WTC11 (cell line): ENCODE results near the gene MYPOP. TPM values are rescaled to one million over a fixed set of nuclear protein-coding genes. Genes with fewer than 3 reads are reported as not detected.
A peak's percentile ranks its signal among the peaks of the same experiment; 100 is the strongest.

Experiments used
- ATAC-seq: fragments of 200-7000 bp; cut with Tn5 transposase; 2 replicates; pipeline ENCODE4 v1.10.0; 2021; ENCODE audit warnings: mild to moderate bottlenecking, moderate library complexity
- CTCF ChIA-PET: fragments of 300-600 bp; sonication (Branson Sonifier 250); formaldehyde crosslinking; loops from one replicate; lab custom pipeline; 2021; ENCODE audit warnings: antibody characterized with exemption; lab: Charles Lee
- POLR2A ChIA-PET: fragments of 350-600 bp; sonication (Branson Sonifier 250); formaldehyde crosslinking; loops from one replicate; lab custom pipeline; 2021; ENCODE audit warnings: antibody characterized with exemption; lab: Charles Lee
- DNase-seq: peaks from one replicate; pipeline ENCODE4 v3.0.0; 2021; ENCODE audit warnings: low spot score
- H3K27ac Mint-ChIP-seq: 2 replicates; pipeline ENCODE4 v1.8.0; 2021; ENCODE audit warnings: mixed read lengths
- H3K27me3 Mint-ChIP-seq: 2 replicates; pipeline ENCODE4 v1.8.0; 2021; ENCODE audit warnings: low read depth, mild to moderate bottlenecking, moderate library complexity, mixed read lengths
- H3K36me3 Mint-ChIP-seq: 2 replicates; pipeline ENCODE4 v1.8.0; 2021; ENCODE audit warnings: mixed read lengths
- H3K4me1 Mint-ChIP-seq: 2 replicates; pipeline ENCODE4 v1.8.0; 2022; ENCODE audit warnings: mixed read lengths
- H3K4me3 Mint-ChIP-seq: 2 replicates; pipeline ENCODE4 v1.8.0; 2021; ENCODE audit warnings: mild to moderate bottlenecking, moderate library complexity, mixed read lengths
- H3K9me3 Mint-ChIP-seq: 2 replicates; pipeline ENCODE4 v1.8.0; 2021; ENCODE audit warnings: mixed read lengths
- CBFB ChIP-seq: sonication (generic); formaldehyde crosslinking; IDR thresholded peaks from 2 replicates; pipeline ENCODE4 v1.8.1; 2022; ENCODE audit warnings: mild to moderate bottlenecking, low read depth, missing genetic modification reagents
- CDX4 ChIP-seq: fragments of 250-450 bp; sonication (Bioruptor Pico); IDR thresholded peaks from 2 replicates; pipeline ENCODE4 v1.9.0; 2021; ENCODE audit warnings: moderate library complexity, mild to moderate bottlenecking, inconsistent platforms, borderline replicate concordance
- ELF4 ChIP-seq: sonication (generic); formaldehyde crosslinking; IDR thresholded peaks from 2 replicates; pipeline ENCODE4 v1.8.1; 2022; ENCODE audit warnings: low read depth, mild to moderate bottlenecking, moderate library complexity, missing genetic modification reagents
- EMX1 ChIP-seq: fragments of 250-450 bp; sonication (Bioruptor Pico); IDR thresholded peaks from 2 replicates; pipeline ENCODE4 v1.8.0; 2021; ENCODE audit warnings: mild to moderate bottlenecking
- FOXP1 ChIP-seq: sonication (generic); formaldehyde crosslinking; IDR thresholded peaks from 2 replicates; pipeline ENCODE4 v1.8.0; 2022; ENCODE audit warnings: missing genetic modification reagents, mild to moderate bottlenecking, moderate library complexity, borderline replicate concordance
- KAT7 ChIP-seq: sonication (generic); formaldehyde crosslinking; IDR thresholded peaks from 2 replicates; pipeline ENCODE4 v1.8.1; 2023; ENCODE audit warnings: missing genetic modification reagents, mild to moderate bottlenecking, borderline replicate concordance
- NFATC4 ChIP-seq: fragments of 250-450 bp; sonication (Bioruptor Pico); IDR thresholded peaks from 2 replicates; pipeline ENCODE4 v1.9.0; 2021; ENCODE audit warnings: mild to moderate bottlenecking
- NR3C1 ChIP-seq: sonication (generic); formaldehyde crosslinking; conservative IDR thresholded peaks from 2 replicates; pipeline ENCODE4 v1.8.1; 2023; ENCODE audit warnings: low read depth, mild to moderate bottlenecking, missing genetic modification reagents
- SP1 ChIP-seq: sonication (generic); formaldehyde crosslinking; conservative IDR thresholded peaks from 2 replicates; pipeline ENCODE4 v1.8.1; 2022; ENCODE audit warnings: missing genetic modification reagents
- STAT6 ChIP-seq: sonication (generic); formaldehyde crosslinking; conservative IDR thresholded peaks from 2 replicates; pipeline ENCODE4 v1.8.1; 2023; ENCODE audit warnings: mild to moderate bottlenecking, low read depth, missing genetic modification reagents, moderate library complexity
- TEAD1 ChIP-seq: sonication (generic); formaldehyde crosslinking; IDR thresholded peaks from 2 replicates; pipeline ENCODE4 v1.8.0; 2022; ENCODE audit warnings: mild to moderate bottlenecking, missing genetic modification reagents
- USF2 ChIP-seq: sonication (generic); formaldehyde crosslinking; IDR thresholded peaks from 2 replicates; pipeline ENCODE4 v1.8.1; 2023; ENCODE audit warnings: mild to moderate bottlenecking, missing genetic modification reagents, moderate library complexity
- ZNF232 ChIP-seq: sonication (generic); formaldehyde crosslinking; IDR thresholded peaks from 2 replicates; pipeline ENCODE4 v1.8.0; 2022; ENCODE audit warnings: mild to moderate bottlenecking, missing genetic modification reagents
- ZNF263 ChIP-seq: sonication (generic); formaldehyde crosslinking; IDR thresholded peaks from 2 replicates; pipeline ENCODE4 v1.8.1; 2022; ENCODE audit warnings: low read depth, mild to moderate bottlenecking, moderate library complexity, missing genetic modification reagents
- ZNF396 ChIP-seq: fragments of 250-450 bp; sonication (Bioruptor Pico); IDR thresholded peaks from 2 replicates; pipeline ENCODE4 v1.8.0; 2021; ENCODE audit warnings: mild to moderate bottlenecking, moderate library complexity, borderline replicate concordance
- ZNF423 ChIP-seq: fragments of 250-450 bp; sonication (Bioruptor Pico); IDR thresholded peaks from 2 replicates; pipeline ENCODE4 v2.1.2; 2022; ENCODE audit warnings: mild to moderate bottlenecking, moderate library complexity
- total RNA-seq: library from RNA; stranded (reverse); gene quantifications from 3 replicates; pipeline ENCODE4 v1.2.3, GENCODE V29; 2021
- TF ChIP-seq, protein P1 (sequence below): sonication (generic); formaldehyde crosslinking; IDR thresholded peaks from 2 replicates; pipeline ENCODE4 v1.8.0; 2023; ENCODE audit warnings: missing genetic modification reagents, mild to moderate bottlenecking, borderline replicate concordance
- TF ChIP-seq, protein P2 (sequence below): sonication (generic); formaldehyde crosslinking; IDR thresholded peaks from 2 replicates; pipeline ENCODE4 v1.8.0; 2022; ENCODE audit warnings: mild to moderate bottlenecking, missing genetic modification reagents
- TF ChIP-seq, protein P3 (sequence below): sonication (generic); formaldehyde crosslinking; IDR thresholded peaks from 2 replicates; pipeline ENCODE4 v1.8.1; 2023; ENCODE audit warnings: mild to moderate bottlenecking, missing genetic modification reagents

The MYPOP gene
- total RNA-seq, 1 experiment from 2014 or later: 13.6 TPM

GRCh38 chr19:45947926-45948325 lies 45.5 kb upstream of the MYPOP start (continued):
- TF ChIP-seq, protein P1, sequence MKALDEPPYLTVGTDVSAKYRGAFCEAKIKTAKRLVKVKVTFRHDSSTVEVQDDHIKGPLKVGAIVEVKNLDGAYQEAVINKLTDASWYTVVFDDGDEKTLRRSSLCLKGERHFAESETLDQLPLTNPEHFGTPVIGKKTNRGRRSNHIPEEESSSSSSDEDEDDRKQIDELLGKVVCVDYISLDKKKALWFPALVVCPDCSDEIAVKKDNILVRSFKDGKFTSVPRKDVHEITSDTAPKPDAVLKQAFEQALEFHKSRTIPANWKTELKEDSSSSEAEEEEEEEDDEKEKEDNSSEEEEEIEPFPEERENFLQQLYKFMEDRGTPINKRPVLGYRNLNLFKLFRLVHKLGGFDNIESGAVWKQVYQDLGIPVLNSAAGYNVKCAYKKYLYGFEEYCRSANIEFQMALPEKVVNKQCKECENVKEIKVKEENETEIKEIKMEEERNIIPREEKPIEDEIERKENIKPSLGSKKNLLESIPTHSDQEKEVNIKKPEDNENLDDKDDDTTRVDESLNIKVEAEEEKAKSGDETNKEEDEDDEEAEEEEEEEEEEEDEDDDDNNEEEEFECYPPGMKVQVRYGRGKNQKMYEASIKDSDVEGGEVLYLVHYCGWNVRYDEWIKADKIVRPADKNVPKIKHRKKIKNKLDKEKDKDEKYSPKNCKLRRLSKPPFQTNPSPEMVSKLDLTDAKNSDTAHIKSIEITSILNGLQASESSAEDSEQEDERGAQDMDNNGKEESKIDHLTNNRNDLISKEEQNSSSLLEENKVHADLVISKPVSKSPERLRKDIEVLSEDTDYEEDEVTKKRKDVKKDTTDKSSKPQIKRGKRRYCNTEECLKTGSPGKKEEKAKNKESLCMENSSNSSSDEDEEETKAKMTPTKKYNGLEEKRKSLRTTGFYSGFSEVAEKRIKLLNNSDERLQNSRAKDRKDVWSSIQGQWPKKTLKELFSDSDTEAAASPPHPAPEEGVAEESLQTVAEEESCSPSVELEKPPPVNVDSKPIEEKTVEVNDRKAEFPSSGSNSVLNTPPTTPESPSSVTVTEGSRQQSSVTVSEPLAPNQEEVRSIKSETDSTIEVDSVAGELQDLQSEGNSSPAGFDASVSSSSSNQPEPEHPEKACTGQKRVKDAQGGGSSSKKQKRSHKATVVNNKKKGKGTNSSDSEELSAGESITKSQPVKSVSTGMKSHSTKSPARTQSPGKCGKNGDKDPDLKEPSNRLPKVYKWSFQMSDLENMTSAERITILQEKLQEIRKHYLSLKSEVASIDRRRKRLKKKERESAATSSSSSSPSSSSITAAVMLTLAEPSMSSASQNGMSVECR (CRISPR knock-in tag): no peak
- TF ChIP-seq KAT7: no peak

GRCh38 chr19:45940515-45940805 lies 38.0 kb upstream of the MYPOP start:
- ChIA-PET CTCF (interaction anchor here (1.2 to 2.1 kb wide), 7 partner anchors 10 to 81 kb away, joined by 3 to 11 read pairs (median 4); partner anchors contain the start of gene NOVA2), POLR2A (interaction anchor here (1.6 kb wide), 2 partner anchors 13 to 20 kb away, joined by 4 read pairs; no protein-coding TSS in a partner anchor)
- H3K4me3 Mint-ChIP-seq: peak overlapping the region; percentile 20; the same call in 1 of the 2 replicates
- H3K27me3 Mint-ChIP-seq: peaks cover 28% of the 10 kb centered on the region
- H3K4me1 Mint-ChIP-seq: peaks cover 8% of the 10 kb centered on the region; the same call in 1 of the 2 replicates
- ATAC-seq (peak; percentile 38), DNase-seq (no peak)
- H3K36me3 Mint-ChIP-seq: no peaks in the 10 kb centered on the region; the same call in 1 of the 2 replicates
- H3K9me3 Mint-ChIP-seq: no peaks in the 10 kb centered on the region
- no peak overlapping the region for H3K27ac Mint-ChIP-seq
- TF ChIP-seq ELF4 (CRISPR knock-in tag): no peak
- no peak for TF ChIP-seq TEAD1 (CRISPR knock-in tag)
- TF ChIP-seq CDX4 (CRISPR knock-in tag): no peak
- no peak for TF ChIP-seq EMX1 (CRISPR knock-in tag)
- no peak for TF ChIP-seq ZNF263
- no peak for TF ChIP-seq NR3C1 (CRISPR knock-in tag)
- no peak for TF ChIP-seq ZNF423
- TF ChIP-seq FOXP1 (CRISPR knock-in tag): no peak
- TF ChIP-seq CBFB: no peak
- TF ChIP-seq, protein P2, sequence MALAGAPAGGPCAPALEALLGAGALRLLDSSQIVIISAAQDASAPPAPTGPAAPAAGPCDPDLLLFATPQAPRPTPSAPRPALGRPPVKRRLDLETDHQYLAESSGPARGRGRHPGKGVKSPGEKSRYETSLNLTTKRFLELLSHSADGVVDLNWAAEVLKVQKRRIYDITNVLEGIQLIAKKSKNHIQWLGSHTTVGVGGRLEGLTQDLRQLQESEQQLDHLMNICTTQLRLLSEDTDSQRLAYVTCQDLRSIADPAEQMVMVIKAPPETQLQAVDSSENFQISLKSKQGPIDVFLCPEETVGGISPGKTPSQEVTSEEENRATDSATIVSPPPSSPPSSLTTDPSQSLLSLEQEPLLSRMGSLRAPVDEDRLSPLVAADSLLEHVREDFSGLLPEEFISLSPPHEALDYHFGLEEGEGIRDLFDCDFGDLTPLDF (CRISPR knock-in tag): no peak
- no peak for TF ChIP-seq SP1 (CRISPR knock-in tag)
- TF ChIP-seq, protein P3, sequence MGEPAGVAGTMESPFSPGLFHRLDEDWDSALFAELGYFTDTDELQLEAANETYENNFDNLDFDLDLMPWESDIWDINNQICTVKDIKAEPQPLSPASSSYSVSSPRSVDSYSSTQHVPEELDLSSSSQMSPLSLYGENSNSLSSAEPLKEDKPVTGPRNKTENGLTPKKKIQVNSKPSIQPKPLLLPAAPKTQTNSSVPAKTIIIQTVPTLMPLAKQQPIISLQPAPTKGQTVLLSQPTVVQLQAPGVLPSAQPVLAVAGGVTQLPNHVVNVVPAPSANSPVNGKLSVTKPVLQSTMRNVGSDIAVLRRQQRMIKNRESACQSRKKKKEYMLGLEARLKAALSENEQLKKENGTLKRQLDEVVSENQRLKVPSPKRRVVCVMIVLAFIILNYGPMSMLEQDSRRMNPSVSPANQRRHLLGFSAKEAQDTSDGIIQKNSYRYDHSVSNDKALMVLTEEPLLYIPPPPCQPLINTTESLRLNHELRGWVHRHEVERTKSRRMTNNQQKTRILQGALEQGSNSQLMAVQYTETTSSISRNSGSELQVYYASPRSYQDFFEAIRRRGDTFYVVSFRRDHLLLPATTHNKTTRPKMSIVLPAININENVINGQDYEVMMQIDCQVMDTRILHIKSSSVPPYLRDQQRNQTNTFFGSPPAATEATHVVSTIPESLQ (CRISPR knock-in tag): no peak
- TF ChIP-seq ZNF232 (CRISPR knock-in tag): no peak
- no peak for TF ChIP-seq NFATC4 (CRISPR knock-in tag)
- TF ChIP-seq USF2 (CRISPR knock-in tag): no peak
- TF ChIP-seq STAT6 (CRISPR knock-in tag): no peak
- no peak for TF ChIP-seq ZNF396 (CRISPR knock-in tag)
